MCF 10A (cell line): ENCODE measurements around the gene TBX2. TPM values are rescaled to one million over a fixed set of nuclear protein-coding genes. Genes with fewer than 3 reads are reported as not detected.

Experiments
- BruUV-seq: library from RNA; stranded (reverse); fragments of 400-500 nt; replicated peaks from 2 replicates; lab custom pipeline; 2021; lab: Mats Ljungman, UMichigan
- CTCF ChIA-PET: fragments of 300-600 bp; sonication (Branson Sonifier 250); formaldehyde crosslinking; extraction: SDS; loops from one replicate; lab custom pipeline; 2021; ENCODE audit warnings: antibody characterized with exemption, inconsistent platforms; lab: Yijun Ruan, JAX
- POLR2A ChIA-PET: fragments of 300-600, 350-650 bp; sonication (Branson Sonifier 250); formaldehyde crosslinking; extraction: SDS; loops from one replicate; lab custom pipeline; 2020; ENCODE audit warnings: antibody characterized with exemption, inconsistent platforms; lab: Yijun Ruan, JAX
- DNase-seq: peaks from one replicate; pipeline ENCODE4 v3.0.0-alpha.2; 2018; ENCODE audit not compliant: unreplicated experiment
- H3K27ac Mint-ChIP-seq: one replicate; pipeline ENCODE4 v1.8.0; 2022; ENCODE audit warnings: mild to moderate bottlenecking, low read depth, mixed read lengths; ENCODE audit not compliant: unreplicated experiment
- H3K27me3 Mint-ChIP-seq: one replicate; pipeline ENCODE4 v1.8.0; 2022; ENCODE audit warnings: mixed read lengths; ENCODE audit not compliant: insufficient read depth, unreplicated experiment
- H3K36me3 Mint-ChIP-seq: one replicate; pipeline ENCODE4 v1.8.0; 2022; ENCODE audit warnings: mild to moderate bottlenecking, moderate library complexity, mixed read lengths; ENCODE audit not compliant: insufficient read depth, unreplicated experiment
- H3K4me1 Mint-ChIP-seq: one replicate; pipeline ENCODE4 v1.8.0; 2022; ENCODE audit warnings: mixed read lengths; ENCODE audit not compliant: insufficient read depth, unreplicated experiment
- H3K4me3 Mint-ChIP-seq: one replicate; pipeline ENCODE4 v1.8.0; 2022; ENCODE audit warnings: mild to moderate bottlenecking, moderate library complexity, mixed read lengths; ENCODE audit not compliant: unreplicated experiment
- H3K9me3 Mint-ChIP-seq: one replicate; pipeline ENCODE4 v1.8.0; 2022; ENCODE audit warnings: mixed read lengths; ENCODE audit not compliant: unreplicated experiment
- intact Hi-C: fragments of 100-400 bp; cut with micrococcal nuclease; formaldehyde crosslinking; loops from 2 replicates; pipeline ENCODE4 v1.14.1; 2022
- total RNA-seq: library from RNA; stranded (reverse); gene quantifications from 2 replicates; pipeline ENCODE4 v1.2.3, GENCODE V29; 2022
- TF ChIP-seq, protein P1 (sequence below): fragments of 200-600 bp; IDR thresholded peaks from one replicate; pipeline ENCODE4 v1.8.0; 2022; ENCODE audit warnings: antibody characterized with exemption, mild to moderate bottlenecking; ENCODE audit not compliant: unreplicated experiment

The TBX2 gene
- total RNA-seq, 1 experiment from 2014 or later, result 1.5 TPM

DNA sequence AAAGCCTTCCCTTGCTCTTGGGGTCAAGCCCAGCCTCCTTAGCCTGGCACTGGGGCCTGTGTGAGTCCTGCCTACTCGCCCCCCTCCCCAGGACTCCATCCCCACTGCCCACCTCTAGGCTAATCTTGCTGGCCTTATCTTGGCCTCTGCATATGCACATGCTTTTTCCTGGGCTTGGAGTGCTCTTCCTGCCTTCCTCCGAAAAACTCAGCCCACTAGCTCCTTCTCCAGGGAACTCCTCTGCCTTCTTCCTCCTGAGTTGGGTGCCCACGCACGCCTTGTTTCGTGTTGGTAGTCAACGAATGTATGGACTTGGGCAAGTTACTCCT is 16.5 kb downstream of the TBX2 start:
- Mint-ChIP-seq H3K4me3 (no peak overlapping the region), H3K27ac (no peak overlapping the region), H3K4me1 (no peaks in the 10 kb centered on the region), H3K36me3 (peaks cover 4% of the 10 kb centered on the region), H3K27me3 (peaks cover 17% of the 10 kb centered on the region), H3K9me3 (no peaks in the 10 kb centered on the region)
- ChIA-PET CTCF (interaction anchor here (0.7 to 1.8 kb wide), 17 partner anchors 11 to 421 kb away, joined by 3 to 12 read pairs (median 4); no protein-coding TSS in a partner anchor), POLR2A (interaction anchor here (0.5 kb wide), 1 partner anchor 417 kb away, joined by 4 read pairs; no protein-coding TSS in a partner anchor)
- no peak for DNase-seq
- intact Hi-C loops, result loop anchor here (2.0 kb wide), 1 partner anchor 421 kb away; no protein-coding TSS in a partner anchor
- TF ChIP-seq, protein P1, sequence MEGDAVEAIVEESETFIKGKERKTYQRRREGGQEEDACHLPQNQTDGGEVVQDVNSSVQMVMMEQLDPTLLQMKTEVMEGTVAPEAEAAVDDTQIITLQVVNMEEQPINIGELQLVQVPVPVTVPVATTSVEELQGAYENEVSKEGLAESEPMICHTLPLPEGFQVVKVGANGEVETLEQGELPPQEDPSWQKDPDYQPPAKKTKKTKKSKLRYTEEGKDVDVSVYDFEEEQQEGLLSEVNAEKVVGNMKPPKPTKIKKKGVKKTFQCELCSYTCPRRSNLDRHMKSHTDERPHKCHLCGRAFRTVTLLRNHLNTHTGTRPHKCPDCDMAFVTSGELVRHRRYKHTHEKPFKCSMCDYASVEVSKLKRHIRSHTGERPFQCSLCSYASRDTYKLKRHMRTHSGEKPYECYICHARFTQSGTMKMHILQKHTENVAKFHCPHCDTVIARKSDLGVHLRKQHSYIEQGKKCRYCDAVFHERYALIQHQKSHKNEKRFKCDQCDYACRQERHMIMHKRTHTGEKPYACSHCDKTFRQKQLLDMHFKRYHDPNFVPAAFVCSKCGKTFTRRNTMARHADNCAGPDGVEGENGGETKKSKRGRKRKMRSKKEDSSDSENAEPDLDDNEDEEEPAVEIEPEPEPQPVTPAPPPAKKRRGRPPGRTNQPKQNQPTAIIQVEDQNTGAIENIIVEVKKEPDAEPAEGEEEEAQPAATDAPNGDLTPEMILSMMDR, result no peak
- BruUV-seq, result no TSS peak

- POLR2A ChIA-PET, result no interaction called here
Observed at GRCh38 chr17:61416540-61417363, 17.1 kb downstream of the TBX2 start.

DNA sequence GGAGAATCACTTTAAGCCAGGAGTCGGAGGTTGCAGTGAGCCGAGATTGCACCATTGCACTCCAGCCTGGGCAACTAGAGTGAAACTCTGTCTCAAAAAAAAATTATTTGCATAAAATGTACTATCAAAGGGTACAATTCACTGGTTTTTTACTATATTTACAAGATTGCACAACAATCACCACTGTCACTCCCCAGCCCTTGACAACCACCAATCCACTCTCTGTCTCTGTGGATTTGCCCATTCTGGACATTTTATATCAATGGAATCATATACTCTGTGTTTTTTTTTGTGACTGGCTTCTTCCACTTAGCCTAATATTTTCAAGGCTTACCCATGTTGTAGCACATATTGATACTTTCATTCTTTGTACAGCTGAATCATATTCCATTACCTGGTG is 18.8 kb downstream of the TBX2 start:
- Mint-ChIP-seq H3K4me3 (no peak overlapping the region), H3K4me1 (no peaks in the 10 kb centered on the region), H3K27ac (no peak overlapping the region), H3K27me3 (peaks cover 33% of the 10 kb centered on the region), H3K36me3 (peaks cover 4% of the 10 kb centered on the region), H3K9me3 (no peaks in the 10 kb centered on the region)
- no peak for DNase-seq
- POLR2A ChIA-PET, result no interaction called here
- TF ChIP-seq, protein P1, result no peak
- no TSS peak for BruUV-seq
- CTCF ChIA-PET, result interaction anchor here (0.6 to 2.2 kb wide), 6 partner anchors 8 to 698 kb away, joined by 3 to 27 read pairs (median 4); no protein-coding TSS in a partner anchor
- intact Hi-C loops, result no loop called here

More at GRCh38 chr17:61416540-61417363, 17.1 kb downstream of the TBX2 start:
- H3K4me3 Mint-ChIP-seq, result peak overlapping the region; percentile 31
- no peak overlapping the region for H3K27ac Mint-ChIP-seq
- no peaks in the 10 kb centered on the region for H3K9me3 Mint-ChIP-seq
- TF ChIP-seq, protein P1, result peak; percentile 87
- DNase-seq, result peak; percentile 80
- H3K36me3 Mint-ChIP-seq, result peaks cover 4% of the 10 kb centered on the region
- no TSS peak for BruUV-seq
- CTCF ChIA-PET, result interaction anchor here (0.6 to 2.2 kb wide), 31 partner anchors 10 to 428 kb away, joined by 3 to 27 read pairs (median 4); no protein-coding TSS in a partner anchor
- intact Hi-C loops, result loop anchor here (1.0 to 2.0 kb wide), 2 partner anchors 135 to 420 kb away; no protein-coding TSS in a partner anchor
- H3K4me1 Mint-ChIP-seq, result no peaks in the 10 kb centered on the region
- H3K27me3 Mint-ChIP-seq, result peaks cover 22% of the 10 kb centered on the region

DNA sequence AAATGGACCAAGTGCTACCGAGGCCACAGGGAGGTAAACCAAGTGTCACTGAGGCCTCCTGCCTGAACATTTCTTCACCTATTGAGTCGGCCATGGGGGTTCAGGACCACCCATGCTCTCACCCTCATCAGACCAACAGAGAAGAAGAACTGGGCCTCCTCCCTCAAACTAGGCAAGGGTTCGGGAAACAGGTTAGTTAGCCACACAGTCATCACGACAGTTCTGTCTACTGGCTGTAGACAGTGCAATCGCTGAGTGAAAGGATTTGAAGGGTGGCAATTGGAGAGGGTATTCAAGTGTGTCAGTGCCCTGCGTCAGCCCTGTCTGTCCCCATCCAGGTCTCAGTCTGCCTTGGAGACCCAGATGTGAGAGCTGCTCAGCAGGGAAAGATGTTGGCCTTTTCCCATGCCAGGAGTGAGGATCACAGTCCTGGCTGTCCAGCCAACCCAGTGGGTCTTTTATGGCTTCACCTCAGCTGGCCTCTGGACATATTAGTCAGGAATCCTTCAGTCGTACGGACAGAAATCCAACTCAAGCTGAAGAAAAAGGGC is 19.9 kb downstream of the TBX2 start:
- H3K27me3 Mint-ChIP-seq, result peaks cover 33% of the 10 kb centered on the region
- BruUV-seq, result no TSS peak
- no peaks in the 10 kb centered on the region for H3K9me3 Mint-ChIP-seq
- intact Hi-C loops, result no loop called here
- TF ChIP-seq, protein P1, result no peak
- no peaks in the 10 kb centered on the region for H3K4me1 Mint-ChIP-seq
- no peak for DNase-seq
- ChIA-PET POLR2A (no interaction called here), CTCF (interaction anchor here (0.6 to 4.3 kb wide), 4 partner anchors 11 to 253 kb away, joined by 3 to 35 read pairs (median 5); no protein-coding TSS in a partner anchor)
- H3K4me3 Mint-ChIP-seq, result no peak overlapping the region
- peaks cover 4% of the 10 kb centered on the region for H3K36me3 Mint-ChIP-seq
- no peak overlapping the region for H3K27ac Mint-ChIP-seq
